HG02642 (cell line): ENCODE measurements around the gene SP5.
"Not testable (repeated sequence)": the region's sequence is repeated elsewhere in the genome, so short reads cannot be mapped to it uniquely, and the experiment has no call there.

Experiments used
- ATAC-seq: cut with Tn5 transposase; IDR thresholded peaks from one replicate; pipeline ENCODE4 v1.9.1; 2021; ENCODE audit warnings: mild to moderate bottlenecking; ENCODE audit not compliant: unreplicated experiment, poor library complexity

Gene SP5

DNA sequence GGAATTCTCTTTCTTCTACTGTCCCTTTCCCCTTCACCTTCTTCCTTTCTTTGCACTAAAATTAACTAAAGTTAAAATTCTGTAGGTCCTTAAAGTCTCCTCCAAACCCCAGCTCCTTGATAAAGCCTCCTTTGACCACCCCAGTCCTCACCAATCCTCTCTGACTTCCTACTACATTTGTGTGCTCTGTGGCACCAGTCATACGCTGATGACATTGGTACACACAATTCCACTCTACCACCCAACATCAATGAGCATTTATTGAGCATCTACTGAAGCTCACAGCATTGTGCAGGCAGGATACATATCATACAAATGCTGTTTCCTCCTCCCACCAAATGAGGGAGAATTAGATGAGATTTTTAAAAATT is 4.5 kb upstream of the SP5 start:
- no peak for ATAC-seq

DNA sequence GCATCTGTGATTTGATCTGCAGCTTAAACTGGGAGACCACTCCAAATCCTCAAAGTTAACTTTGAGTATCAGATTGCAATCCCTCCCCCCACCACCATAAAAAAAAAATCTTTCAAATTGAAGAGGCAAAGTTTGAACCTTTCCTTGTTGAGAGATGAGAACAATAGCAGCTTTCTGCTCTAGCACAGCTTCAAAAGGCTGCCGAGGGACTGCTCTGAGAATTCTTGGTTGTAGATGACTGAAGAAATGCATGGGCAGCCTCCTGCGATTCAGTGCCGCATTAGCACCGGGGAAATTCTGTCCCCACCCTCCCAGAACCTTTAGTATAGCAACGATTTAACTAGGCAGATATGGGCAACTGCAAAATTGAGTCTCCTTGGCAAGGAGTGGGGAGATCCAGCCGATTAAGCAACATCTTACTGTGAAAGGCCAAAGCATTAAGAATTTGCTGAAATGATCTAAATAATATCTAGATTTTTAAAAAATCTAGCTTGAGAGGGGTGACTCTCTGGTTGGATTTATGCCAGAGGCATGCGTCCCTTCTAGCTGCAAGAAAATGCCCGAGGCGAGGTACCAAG is 3.9 kb upstream of the SP5 start:
- ATAC-seq: no peak

DNA sequence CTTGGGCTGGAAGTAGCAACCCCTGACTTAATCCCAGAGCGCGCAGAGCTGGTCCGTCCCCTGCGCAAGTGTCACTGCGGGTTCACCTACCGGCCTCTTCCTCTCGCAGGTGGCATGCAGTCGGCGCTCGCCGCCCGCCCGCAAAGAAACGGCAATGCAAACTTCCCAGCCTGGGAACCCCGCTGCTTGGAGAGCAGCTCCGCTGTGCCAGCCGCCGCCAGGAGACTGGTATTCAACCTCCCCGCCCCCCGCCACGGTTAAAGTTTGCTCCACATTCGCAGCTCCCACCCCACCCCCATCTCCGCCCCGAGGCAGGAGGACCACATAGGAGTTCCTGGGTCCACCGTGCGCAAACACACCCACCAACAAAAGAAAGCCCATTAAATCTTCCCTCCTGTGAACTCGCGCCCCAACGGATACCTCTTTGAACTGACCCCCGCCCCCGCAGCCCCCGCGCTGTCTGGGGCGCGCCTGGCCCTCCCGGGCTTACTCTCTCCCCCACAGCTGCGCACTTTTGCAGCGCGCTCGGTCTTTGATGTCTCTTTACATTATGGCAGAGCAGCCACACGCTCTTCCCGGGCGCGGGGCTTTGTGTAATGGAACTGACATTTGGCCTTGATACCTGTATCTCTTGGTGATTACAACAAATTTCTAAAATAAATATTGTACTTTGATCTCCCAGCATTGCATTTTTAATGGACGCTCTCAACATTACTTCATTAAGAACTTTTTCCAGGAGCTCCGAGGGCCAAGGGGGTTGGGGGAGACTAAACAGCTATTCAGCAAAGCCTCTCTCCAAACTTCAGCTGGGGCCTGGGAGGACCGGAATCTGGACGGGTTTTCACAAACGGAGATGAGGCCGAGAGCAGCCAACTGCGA is 3.1 kb upstream of the SP5 start:
- no peak for ATAC-seq

DNA sequence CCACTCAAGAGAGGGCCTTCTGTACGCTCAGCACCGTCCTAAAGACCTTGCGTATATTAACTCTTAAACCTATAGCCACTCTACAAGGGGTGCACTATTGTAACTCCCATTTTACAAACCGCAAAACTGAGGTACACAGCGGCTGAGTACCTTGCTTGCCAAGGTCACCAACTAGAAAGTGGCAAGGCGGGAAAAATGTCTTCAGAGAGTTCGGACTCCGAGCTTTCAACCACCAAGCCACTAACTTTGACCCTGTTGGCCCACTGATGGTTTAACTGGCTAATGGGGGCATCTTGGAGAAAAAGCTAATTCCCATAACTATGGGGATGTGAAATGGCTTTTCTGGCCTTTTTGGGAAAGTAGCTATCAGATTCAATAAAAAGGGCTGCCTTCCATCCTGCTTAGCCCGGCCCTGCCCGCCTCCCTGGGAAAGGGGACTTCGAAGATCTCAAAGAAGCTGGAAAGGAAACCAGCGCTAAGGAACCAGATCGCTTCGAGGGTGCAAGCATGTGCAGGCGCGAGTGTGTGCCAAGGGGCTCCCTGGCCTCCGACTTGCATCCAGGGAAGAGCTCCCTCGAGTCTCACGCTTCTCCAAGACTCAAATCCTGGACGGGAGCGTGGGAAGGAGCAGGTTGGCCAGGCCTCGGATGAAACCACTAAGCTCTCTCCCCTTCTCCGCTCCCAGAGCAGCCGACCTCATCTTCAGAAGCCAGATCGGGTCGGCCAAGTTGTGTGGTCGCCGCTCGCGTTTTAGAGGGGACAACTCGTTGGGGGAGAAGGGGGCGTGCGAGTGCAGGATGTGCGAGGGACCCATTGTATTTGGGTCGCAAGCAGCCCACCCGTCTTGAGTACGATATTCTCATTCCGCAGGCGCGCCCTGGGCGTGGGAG is 2.2 kb upstream of the SP5 start:
- ATAC-seq: no peak

DNA sequence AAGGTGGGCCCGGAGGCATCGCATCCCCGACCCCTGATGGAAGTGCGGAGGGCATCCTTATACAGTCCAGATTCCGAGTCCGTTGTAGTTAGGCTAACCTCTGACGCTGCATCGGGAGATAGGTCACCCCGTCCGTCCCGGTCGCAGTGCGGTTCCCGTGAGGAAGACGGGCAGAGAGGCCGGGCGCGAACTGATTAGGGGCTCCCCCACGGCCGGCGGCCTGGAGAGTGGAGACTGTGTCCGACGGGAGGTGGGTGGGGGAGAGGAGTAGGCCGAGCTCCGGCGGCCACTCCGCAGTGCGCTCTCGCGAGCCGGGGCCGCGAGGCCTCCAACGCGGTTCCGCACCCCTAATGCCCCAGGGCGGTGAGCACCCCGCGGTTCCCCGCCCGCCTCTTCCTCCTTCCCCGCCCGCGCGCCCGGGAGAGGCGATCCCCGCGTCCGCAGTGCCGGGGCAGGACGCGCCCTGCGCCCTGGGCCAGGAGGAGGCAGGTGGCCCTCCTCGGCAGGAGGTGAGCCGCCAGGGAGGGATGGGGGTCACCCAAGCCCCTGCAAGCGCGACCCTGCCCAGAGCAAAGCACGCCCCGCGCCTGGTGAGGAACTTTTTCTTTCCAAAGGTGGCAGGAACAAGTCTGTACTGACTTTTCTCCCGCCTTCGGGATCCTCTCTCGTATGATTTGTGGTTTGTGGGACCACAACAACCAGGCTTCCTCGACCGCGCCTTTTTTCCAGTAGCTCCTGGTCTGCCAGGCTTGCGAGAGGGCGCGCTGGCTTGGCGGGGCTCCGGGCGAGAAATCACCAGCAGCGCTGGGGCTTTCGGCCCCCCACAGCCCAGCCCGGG is 1.4 kb upstream of the SP5 start:
- ATAC-seq: no peak

DNA sequence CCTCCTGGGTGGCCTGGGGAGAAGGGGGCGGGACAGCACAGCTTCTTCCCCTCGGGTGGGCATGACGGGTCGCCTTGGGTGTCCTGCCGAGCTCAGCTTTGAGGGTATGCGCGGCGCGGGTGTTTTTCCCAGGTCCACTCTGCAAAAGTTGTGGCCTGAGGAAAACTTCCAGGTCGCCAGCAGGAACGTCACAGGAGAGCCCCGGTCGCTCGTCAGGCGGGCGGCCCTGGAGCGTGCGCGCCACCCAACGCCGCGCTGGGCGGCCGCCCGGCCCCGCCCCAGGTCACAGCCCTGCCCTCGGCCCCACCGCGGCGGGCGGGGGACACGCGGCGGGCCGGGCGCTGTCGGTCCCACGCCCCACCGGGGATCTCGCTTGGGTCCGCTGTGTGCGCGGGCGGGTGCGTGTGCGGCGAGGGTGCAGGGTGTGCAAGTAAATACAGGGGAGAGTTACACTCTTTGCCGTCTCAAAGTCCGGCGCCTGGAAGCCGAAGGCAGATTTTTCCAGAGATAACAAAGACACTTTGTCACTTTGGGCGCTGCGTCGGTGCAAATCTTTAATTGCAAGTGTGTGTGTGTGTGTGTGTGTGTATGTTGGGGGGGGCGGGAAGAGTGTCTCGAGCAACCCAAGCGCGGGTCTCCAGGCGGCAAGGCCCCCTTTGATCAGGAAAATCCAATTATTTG is 616 bp upstream of the SP5 start:
- no peak for ATAC-seq

DNA sequence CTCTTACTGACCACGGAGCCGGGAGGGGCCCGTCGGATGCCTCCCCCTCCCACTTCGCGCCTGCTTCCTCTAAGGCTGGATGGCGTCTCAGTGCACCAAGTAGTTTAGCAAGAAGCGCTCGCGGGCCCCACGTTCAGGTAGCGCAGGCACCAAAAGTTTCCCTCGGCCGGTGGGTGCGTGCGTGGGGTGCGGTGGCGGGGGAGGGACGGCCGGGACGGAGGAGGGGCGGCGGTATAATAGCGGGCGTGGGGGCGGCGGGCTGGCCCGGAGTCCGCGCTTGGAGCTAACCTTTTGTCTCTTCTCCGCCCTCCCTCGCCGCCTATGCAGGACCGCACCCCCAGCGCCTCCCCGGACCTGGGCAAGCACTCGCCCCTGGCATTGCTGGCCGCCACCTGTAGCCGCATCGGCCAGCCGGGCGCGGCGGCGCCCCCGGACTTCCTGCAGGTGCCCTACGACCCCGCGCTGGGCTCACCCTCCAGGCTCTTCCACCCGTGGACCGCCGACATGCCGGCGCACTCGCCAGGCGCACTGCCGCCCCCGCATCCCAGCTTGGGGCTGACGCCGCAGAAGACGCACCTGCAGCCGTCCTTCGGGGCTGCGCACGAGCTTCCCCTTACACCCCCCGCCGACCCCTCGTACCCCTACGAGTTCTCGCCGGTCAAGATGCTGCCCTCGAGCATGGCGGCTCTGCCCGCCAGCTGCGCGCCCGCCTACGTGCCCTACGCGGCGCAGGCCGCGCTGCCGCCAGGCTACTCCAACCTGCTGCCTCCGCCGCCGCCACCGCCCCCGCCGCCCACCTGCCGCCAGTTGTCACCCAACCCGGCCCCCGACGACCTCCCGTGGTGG is 1.0 kb downstream of the SP5 start:
- ATAC-seq: no peak

DNA sequence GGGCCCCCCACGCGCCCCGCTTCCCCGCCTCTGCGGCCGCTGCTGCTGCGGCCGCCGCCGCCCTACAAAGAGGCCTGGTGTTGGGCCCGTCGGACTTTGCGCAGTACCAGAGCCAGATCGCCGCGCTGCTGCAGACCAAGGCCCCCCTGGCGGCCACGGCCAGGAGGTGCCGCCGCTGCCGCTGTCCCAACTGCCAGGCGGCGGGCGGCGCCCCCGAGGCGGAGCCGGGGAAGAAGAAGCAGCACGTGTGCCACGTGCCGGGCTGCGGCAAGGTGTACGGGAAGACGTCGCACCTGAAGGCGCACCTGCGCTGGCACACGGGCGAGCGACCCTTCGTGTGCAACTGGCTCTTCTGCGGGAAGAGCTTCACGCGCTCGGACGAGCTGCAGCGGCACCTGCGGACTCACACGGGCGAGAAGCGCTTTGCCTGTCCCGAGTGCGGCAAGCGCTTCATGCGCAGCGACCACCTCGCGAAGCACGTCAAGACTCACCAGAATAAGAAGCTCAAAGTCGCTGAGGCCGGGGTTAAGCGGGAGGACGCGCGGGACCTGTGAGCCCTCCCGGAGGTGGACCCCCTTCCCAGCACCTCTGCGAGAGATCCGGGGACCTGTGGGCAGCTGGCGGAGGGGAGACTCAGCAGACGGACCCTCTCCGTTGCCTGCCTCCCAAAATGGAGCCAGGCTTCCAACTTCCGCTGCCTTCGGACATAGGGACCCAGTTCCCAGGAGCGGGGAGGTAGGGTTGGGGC is 1.9 kb downstream of the SP5 start:
- ATAC-seq: no peak

DNA sequence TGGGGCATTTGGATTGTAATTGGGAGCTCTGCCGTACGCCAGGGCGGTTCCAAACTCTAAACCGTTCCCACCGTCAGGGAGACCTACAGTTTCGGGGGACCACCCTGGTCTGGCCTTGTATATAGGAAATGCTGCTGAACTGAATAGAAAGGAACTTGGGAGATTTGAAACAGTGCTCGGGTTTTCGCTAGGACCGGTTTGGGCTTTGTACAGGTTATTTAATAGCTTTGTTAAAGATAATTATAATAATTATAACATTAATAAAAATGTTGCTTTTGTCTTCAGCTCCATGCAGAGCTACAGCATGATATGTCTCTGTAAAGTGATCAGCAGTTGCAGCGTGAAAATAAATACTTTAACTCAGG is 2.4 kb downstream of the SP5 start:
- no peak for ATAC-seq

DNA sequence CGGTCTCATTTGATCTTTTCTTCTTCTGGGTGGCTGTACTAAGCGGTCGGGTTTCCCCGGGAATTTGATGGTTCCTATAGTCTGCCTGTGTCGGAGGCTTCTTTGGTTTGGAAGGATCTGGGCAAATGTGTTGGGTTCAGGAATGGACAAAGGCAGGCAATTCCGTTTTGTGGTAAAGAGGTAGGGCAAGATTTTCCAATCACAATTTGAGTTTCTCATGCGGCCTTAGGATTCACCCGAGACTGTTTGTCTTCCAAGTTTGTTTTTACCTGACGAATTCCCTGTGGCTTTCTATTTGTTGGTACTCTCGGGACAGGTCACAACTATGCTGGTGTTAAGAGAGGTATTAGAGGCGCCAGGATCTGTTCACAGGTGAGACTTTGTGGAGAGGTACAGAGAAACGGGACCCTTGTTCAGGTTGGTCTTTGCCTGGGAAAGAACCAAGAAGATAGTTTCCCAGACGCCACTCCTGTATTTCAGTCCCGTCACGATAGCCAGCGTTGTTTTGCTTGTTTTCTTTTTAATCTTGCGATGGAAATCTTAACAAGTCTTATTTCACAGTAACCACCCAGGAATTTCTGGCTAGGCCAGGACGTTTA is 3.0 kb downstream of the SP5 start:
- ATAC-seq: no peak

DNA sequence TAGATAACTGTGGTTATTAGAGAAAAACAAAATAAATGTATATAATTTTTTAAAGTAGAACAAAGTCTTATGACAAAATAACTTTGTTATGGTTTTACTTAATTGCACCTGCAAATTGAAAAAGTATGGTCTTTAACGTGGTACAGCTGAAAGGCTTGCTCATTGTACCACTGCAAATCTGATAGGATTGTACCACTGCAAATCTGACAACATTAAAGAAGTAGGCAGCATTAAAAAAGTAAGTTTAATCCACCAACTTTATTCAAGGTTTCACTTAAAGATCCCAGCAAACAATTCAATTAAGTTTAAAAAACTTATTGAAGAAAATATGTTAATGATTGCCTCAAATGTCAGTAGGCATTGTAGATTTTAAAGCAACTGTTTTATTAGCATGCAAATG is 4.7 kb downstream of the SP5 start:
- no peak for ATAC-seq

DNA sequence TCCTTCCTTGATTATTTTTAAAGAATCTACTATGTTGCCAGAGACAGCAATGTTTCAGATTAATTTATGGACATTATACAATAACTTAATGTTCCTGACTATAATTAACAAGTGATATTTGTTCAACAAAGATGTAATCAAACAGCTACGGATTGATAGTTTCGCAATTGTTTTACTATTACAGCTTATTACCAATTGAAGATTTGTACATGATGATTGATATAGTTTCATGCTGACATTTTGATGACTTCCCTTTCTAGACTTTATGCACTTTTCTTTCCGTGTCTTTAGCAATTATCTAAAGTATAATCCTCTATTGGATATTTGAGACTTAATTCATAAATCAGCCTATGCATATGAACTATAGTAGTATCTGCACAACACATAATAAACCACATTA is 6.5 kb downstream of the SP5 start:
- ATAC-seq: no peak

DNA sequence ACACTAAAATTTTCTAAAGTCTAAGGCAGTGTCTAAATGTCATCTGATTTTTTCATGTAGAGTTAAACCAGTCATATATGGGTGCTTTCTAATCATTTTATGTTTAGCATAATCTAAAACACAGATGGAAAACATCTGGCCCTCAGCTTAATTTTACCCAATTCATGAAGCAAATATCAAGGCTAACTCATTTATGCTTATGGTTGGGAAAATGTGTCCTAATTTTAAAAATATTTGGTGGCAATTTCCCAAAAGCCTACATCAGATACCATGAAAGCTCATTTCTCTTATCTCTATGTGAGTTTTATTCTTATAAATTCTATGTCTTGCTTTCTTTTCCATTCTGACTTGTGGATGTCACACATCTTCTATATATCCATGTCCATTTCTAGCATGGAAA is 7.2 kb downstream of the SP5 start:
- ATAC-seq: no peak

DNA sequence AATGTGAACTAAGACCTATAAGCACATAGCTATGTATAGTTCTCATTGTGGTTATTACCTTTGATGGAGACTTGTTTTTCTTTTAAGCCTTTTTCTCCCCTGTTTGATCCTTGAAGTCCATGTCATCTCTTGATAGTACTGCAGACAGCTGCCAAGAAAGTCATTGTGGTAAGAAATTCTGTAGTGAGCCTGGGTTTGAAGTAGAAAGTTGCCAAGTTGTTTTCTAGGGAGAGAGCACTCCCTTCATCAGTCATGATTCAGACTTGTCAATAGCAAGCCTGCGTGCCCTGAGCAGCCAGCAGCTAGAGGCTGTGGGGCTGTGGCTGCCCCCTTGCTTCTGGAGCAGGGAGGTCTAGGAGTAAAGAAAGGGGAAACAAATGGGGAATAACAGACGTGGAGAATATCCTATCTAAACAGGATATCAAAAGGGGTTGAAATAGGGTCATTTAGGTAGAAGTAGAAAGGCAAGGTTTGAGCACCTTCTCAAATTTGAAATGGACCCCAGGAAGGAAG is 8.4 kb downstream of the SP5 start:
- ATAC-seq: no peak

DNA sequence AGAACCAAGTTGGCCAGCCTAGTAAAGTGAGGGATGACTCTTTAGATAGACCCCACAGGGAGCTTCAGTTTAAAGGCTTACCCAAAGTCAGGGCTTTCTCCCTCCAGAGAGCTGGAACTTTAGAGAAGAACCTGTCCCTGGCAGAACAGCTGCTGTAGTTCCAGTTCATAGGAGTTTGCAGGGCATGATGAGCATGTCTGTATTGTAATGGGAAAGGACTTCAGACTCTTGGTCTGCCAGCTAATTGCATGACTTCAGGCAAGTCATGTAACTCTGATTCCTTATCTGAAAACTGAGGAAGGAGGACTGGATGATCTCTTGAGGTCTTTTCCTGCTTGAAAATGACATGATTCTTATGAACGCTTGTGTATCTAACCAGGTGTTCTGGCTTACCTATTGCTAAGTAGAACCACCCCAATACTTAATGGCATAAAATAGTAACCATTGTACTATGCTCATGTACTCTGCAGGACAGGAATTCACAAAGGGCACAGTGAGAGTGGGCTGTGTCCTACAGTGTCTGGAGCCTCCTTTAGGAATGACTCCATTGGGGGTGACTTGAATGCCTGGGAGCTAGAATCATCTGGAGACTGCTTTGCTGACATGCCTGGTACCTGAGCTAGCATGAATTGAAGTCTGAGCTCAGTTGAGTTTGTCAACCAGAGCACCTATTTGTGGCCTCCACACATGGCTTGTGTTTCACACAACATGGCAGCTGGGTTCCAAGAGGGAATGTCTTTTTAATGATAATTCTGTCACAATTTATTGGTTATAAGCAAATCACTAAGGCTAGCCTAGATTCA is 18.9 kb downstream of the SP5 start:
- ATAC-seq: no peak

DNA sequence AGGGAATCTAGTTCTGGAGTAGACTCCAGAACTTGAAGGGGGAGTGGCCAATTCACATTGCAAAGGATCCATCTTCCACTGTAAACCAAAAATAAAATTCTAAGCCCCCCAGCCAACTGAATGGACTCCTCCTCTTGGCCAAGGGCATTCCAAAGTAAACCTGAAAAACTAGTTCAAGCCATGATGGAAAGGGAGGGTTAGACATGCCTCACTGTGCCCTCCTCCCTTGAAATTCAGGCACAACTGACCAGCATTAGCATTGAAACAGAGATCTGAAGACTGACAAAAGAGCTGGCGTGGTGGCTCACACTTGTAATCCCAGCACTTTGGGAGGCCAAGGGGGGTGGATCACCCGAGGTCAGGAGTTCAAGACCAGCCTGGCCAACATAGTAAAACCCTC is 19.5 kb downstream of the SP5 start:
- not testable (repeated sequence) for ATAC-seq

DNA sequence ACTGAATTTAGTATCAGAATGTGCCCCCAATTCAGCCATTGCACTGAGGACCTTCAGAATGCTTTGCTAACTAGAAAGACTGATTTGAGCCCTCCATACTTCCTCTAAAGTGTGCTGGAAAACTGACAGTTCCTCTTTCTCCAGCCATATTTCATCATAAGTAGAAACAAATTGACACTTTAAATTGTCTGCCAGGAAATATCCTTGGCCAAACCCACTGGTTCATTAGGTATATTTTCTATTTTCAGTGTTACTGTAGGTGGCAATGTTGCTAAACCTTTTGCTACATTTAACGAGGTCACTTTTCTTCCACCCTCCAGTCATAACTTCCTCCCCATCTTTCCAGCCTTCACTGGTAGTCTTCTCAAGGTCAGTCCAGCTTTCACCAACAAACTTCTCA is 21.5 kb downstream of the SP5 start:
- ATAC-seq: no peak
